ENCODE data around the gene EDRF1.
"Not testable (repeated sequence)": the region's sequence is repeated elsewhere in the genome, so short reads cannot be mapped to it uniquely, and the experiment has no call there.

The EDRF1 gene

GRCh38 chr10:125719173-125720001 lies at the start of gene EDRF1:
Gene EDRF1, plus strand, starts transcription at chr10:125719709. Its CDS starts 99 bp downstream, at chr10:125719808.
- peak; percentile 100 for DNase-seq

- DNase-seq, result no peak
These were observed 46.6 kb upstream of the EDRF1 start for GRCh38 chr10:125672884-125673283.

GRCh38 chr10:125679436-125679835 lies 40.1 kb upstream of the EDRF1 start:
- DNase-seq, result no peak

- no peak for DNase-seq
These were observed 36.4 kb upstream of the EDRF1 start, which contains the start of gene TEX36 for GRCh38 chr10:125683063-125683462. Gene TEX36, minus strand, starts transcription at chr10:125683163. Its CDS starts 174 bp downstream, at chr10:125682989.

GRCh38 chr10:125683821-125684220 lies 35.7 kb upstream of the EDRF1 start:
- DNase-seq, result no peak

GRCh38 chr10:125684581-125684980 lies 34.9 kb upstream of the EDRF1 start:
- no peak for DNase-seq

- DNase-seq, result no peak
These were observed 31.9 kb upstream of the EDRF1 start for GRCh38 chr10:125687507-125688185.

GRCh38 chr10:125689955-125690569 lies 29.4 kb upstream of the EDRF1 start:
- no peak for DNase-seq

GRCh38 chr10:125691160-125691981 lies 28.1 kb upstream of the EDRF1 start:
- DNase-seq, result no peak

- no peak for DNase-seq
These were observed 27.3 kb upstream of the EDRF1 start for GRCh38 chr10:125692196-125692595.

GRCh38 chr10:125692601-125693523 lies 26.6 kb upstream of the EDRF1 start:
- DNase-seq, result no peak

GRCh38 chr10:125693524-125693847 lies 26.0 kb upstream of the EDRF1 start:
- DNase-seq, result no peak

- no peak for DNase-seq
These were observed 24.6 kb upstream of the EDRF1 start for GRCh38 chr10:125694883-125695282.

GRCh38 chr10:125696884-125697283 lies 22.6 kb upstream of the EDRF1 start:
- not testable (repeated sequence) for DNase-seq

- DNase-seq, result no peak
These were observed 21.0 kb upstream of the EDRF1 start for GRCh38 chr10:125698481-125698998.

GRCh38 chr10:125699562-125700143 lies 19.9 kb upstream of the EDRF1 start:
- no peak for DNase-seq

- DNase-seq, result no peak
These were observed 19.1 kb upstream of the EDRF1 start for GRCh38 chr10:125700355-125700911.

- no peak for DNase-seq
These were observed 11.7 kb upstream of the EDRF1 start for GRCh38 chr10:125707541-125708468.

- no peak for DNase-seq
These were observed 10.5 kb upstream of the EDRF1 start for GRCh38 chr10:125708971-125709503.
